Sciatic nerve (tissue), 2 donors: ENCODE results near the gene PRKAG2. TPM values are rescaled to one million over a fixed set of nuclear protein-coding genes. Genes with fewer than 3 reads are reported as not detected.

Experiments used
- ATAC-seq: fragments of 200-7000 bp; cut with Tn5 transposase; one replicate; pipeline ENCODE4 v1.9.1; 2020; ENCODE audit warnings: mild to moderate bottlenecking, moderate library complexity
- DNase-seq: peaks from one replicate; pipeline ENCODE4 v3.0.0-alpha.2; 2020; ENCODE audit warnings: low spot score
- intact Hi-C: fragments of 100-400 bp; cut with DNase I; formaldehyde crosslinking; loops from one replicate; pipeline ENCODE4 v1.14.2; 2022
- total RNA-seq: library from RNA; stranded (reverse); fragmentation: NEBNext Ultra II Directional; extraction: Animal tissue kit (Norgen Biotek cat#: 25700); gene quantifications from one replicate; pipeline ENCODE4 v1.2.1, GENCODE V29; 2021
- donor health status: DM: no; HTN: no; CAD: no.
- donor health status: DM: no; HTN: no; CAD: no.

Gene PRKAG2
- total RNA-seq, 1 donor from 2014 or later, result 31.5 TPM

DNA sequence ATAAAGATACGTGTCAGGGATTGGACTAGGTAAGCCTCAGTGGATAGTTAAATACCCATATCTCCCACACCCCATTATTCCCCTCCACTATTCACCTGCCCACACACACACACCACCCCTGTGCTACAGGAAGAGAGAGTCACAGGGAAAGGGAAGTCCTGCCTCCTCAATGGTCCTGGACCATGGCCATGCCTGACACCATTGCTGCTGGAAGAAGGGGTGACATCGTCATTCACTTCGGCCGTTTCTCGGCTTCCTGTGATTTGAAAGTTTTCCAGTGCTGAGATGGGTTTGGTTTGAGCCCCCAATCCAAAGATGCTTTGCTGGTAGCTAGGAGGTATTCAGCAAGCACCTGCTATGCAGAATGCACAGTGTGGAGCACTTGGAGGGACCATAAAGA lies 18.5 kb downstream of the PRKAG2 start:
- intact Hi-C loops, result no loop called here
- DNase-seq (no peak), ATAC-seq (no peak)

DNA sequence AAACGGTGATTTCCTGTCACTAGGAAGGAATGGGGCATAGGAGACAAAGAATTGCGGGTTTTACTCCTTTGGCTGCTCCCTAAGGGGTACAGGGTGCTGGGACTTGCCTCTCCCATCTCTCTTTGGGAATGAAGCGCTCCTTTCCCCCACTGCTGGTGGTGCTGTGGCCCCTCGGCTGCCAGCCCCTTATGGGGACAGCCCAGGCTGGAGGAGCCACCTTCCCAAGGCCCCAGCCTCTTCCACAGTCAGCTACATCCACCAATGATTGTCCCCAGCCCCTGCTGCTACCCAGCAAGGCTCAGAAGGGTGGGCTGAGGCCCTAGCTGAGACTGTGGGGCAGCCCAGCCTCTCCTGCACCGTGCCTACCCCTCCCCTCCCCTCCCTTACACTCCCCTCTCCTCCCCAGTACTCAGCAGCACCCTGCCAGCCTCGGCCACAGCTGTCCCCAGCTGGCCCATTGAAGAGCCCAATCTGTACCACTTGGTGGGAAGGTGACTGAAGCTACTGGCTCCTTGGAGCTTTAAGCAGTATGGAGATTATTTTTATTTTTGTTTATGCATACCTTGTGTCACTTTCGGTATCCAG lies 19.0 kb downstream of the PRKAG2 start:
- intact Hi-C loops, result no loop called here
- no peak for ATAC-seq
- no peak for DNase-seq

DNA sequence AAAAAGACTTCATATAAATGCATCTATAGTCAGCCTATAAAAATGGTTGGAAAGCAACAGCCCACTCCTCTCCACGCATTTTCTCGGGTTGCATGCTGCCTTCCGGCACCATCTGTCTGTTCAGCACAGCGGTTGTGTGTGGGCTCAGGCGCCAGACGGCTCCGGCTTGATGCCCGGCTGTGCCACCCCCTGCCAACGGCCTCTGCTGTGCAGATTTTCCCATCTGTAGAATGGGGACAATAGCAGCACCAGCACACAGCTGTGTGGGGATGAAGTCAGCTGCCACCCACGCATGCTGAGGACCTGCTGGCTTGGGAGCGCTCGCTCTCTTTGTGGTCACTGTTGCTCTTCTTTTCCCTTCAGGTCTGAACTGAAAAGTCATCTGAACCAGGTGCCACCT lies 19.5 kb downstream of the PRKAG2 start:
- intact Hi-C loops, result no loop called here
- ATAC-seq (no peak), DNase-seq (no peak)

DNA sequence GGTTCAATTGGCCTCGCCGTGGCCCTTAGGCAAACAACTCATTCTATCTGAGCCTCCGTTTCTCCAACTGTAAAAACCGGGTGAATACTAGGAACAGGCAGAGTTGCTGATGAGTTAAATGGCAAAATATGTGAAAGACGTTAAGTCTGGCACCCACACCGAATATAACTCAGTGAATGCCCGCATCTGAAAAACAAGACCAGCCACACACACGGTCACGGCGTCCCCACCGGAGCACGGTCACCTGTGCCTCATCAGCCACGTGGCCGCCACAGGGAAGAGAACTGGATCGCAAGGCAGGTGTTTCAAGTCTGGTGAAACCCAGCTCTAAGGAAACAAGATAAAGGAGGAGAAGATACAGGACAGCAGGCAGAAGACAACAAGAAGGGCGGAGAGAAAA lies 20.4 kb downstream of the PRKAG2 start:
- ATAC-seq (no peak), DNase-seq (no peak)
- intact Hi-C loops, result no loop called here

DNA sequence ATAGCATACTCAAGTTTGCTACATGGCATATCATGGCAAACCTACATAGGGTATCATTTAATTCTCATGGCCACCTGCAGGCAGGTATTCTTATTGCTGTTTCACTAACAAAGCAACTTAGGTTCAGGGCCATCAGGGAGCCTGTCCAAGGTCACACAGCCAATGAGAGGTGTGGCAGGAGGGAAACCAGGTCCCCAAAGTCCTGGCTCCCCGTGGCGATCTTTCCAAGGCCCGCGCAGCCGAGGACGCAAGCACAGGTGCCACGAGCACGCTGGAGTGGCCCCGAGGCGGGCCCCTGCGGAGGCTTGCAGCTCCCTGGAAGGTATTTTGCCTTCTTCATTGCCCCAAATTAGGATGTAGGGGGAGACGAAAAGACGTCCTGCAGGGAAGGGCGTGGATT lies 20.8 kb downstream of the PRKAG2 start:
- intact Hi-C loops, result no loop called here
- no peak for DNase-seq
- ATAC-seq, result no peak

DNA sequence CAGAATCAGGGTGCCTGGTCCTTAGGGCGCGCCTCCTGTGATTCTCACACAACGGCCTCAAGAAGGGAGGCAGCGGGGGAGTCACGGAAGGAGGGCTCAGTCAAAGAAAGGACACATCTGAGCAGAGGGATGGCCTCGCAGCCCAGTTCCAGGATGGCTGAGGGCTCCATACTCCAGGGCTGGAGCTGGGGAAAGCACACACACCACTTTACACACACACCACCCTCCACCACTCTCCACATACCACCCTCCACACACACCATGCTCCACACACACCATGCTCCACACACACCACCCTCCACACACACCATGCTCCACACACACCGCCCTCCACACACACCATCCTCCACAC lies 22.2 kb downstream of the PRKAG2 start:
- intact Hi-C loops, result no loop called here
- ATAC-seq (no peak), DNase-seq (no peak)

DNA sequence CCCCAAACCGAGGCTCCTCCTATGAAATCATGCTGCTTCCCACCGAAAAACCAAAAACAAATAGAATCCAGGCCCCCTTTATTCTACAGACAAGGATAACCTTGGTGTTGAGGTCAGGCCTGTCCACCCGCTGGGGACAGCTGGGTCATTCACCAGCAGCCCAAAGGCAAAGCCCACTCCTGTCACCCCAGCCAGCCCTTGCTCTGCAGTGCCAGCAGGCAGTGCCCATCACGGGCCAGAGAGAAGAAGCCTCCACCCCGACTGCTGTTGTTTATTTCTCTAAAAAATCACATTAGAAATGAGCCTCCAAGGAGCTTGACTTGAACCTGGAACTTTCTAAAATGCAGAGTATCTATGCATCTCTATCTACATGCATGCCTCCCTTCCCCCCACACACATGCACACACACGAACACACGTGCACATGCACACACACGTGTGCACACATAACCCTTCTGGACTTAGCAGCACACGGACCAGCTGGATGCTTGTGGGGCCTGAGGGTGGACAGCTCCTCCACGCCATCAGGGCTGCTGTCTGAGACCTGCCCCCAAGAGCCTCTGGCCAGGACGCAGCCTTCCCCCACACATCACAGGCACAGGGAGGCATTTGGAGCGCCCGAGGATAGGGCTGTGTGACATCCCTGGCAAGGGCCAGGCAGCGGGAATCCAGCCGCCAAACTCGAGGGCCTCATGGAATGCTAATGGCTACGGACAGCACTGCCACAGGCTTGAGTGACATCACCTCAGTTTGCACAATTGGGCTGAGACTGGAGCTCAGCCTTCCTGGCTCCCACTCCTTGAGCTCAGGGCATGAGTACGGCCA lies 22.8 kb downstream of the PRKAG2 start:
- DNase-seq (no peak), ATAC-seq (peak; percentile 60)
- intact Hi-C loops, result no loop called here

DNA sequence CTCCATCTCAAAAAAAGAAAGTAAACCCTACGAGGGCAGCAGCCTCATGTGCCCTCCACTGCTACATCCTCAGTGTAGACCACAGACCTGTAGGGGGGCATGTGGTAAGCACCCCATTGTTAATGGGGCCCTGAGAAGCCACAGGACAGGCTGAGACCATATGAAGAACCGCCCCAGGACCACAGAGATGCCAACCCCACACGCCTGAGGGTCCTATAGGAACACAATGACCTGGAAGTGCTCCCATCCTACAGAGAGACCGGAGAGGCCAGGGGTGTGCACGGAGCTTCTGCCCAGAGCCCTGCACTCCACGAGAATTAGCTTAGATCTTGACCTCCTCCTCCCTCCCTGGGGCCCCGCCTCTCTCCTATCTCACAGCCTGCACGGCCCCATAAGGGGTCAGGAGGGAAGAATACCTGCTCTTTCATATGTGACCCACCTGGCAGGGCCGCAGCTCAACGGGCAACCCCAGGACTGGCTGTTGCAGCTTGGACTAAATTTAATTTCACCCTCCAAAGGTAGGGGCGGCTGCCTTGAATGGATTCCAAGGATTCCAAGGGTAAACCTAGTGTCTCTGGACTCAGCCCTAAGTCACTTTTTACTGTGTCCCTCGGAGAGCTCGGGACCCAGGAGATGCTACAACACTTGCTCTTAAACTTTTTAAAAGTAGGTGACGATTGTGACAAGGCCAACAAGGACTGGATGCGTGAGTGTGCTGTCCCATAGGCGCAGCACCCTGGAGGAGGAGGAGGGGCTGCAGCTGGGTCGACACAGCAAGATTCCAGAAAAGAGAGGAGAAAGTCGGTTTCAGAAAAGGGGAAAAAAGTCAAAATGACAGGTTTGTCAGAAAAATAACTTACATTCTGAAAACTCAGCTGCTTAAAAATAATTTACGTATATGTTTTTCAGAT lies 24.2 kb downstream of the PRKAG2 start:
- intact Hi-C loops, result no loop called here
- ATAC-seq, result no peak
- DNase-seq, result no peak

DNA sequence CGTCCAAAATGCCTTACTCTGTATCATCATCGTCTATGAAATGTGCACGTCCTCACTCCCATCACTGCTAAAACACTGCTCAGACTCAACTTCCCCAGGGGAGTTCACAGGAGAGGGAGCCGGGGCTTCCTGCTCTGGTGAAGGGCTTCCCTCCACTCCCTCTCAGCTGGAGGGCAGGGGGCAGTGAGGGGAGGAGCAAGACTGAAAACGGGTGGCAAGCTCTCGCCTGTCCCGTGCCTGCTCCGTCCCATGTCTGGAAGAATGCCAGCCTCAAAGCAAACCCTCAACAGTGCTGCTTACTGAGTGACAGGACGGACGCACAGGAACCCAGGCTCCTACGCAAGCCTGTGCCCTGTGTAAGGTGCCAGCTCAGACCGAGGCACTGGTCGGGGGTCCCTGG lies 25.1 kb downstream of the PRKAG2 start:
- ATAC-seq (peak; percentile 65), DNase-seq (no peak)
- intact Hi-C loops, result no loop called here

DNA sequence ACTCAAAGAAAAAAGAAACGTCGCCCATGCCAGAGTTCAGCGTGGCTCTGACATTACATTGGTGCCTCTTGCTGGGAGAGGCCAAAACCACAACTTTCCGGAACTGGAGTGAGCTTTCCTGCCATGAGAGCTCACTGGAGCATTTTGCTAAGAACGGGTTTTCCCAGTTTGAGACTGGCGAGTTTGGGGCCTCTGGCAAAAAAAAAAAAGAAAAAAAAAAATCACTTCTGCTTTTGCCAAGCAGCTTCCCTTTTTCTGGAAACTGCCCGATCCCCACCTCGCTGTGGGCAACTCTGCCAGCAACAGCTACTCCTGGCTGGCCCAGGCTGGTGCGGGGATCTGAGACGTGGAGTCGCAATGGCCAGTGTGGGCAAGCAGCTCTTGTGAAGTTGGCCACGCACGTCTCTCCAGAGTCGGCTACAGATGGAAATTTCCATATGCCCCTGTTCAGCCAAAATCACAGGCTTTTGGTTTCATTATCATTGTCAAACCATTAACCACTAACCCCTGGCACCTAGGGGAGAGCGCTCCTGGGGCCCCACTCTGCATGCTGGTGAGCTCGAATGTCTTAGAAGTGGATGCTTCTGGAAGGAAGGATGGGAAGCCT lies 25.7 kb downstream of the PRKAG2 start:
- intact Hi-C loops, result no loop called here
- peak; percentile 67 for ATAC-seq
- DNase-seq, result no peak

DNA sequence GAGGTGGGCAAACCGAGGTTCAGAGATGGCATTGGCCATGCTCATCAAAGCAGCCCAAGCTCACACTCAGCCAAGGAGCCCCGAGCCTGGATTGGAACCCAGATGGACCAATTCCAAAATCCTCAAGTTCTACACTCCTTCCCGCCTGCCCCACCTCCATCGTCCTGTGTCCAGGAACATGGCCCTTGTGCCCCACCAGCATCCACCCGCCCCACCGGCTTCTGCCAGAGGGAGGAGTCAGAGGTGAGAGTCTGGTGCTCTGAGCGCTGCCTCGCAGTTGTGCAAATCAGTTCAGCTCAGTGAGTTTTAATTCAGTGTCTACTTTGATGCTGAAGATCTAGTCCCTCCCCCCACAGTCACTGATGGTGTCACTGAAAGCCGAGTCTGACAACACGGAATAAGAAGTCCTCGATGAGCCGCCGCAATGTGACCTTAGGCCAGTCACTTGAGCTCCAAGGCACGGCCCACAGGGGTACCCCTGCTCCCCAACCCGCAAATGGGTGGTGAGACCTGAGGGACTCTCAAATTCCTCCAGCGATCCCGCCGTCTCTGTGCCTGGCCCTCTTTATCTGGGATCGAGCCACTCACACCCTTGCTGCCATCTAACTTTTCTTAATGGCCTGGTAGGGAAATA lies 26.3 kb downstream of the PRKAG2 start:
- no peak for ATAC-seq
- no peak for DNase-seq
- intact Hi-C loops, result no loop called here

DNA sequence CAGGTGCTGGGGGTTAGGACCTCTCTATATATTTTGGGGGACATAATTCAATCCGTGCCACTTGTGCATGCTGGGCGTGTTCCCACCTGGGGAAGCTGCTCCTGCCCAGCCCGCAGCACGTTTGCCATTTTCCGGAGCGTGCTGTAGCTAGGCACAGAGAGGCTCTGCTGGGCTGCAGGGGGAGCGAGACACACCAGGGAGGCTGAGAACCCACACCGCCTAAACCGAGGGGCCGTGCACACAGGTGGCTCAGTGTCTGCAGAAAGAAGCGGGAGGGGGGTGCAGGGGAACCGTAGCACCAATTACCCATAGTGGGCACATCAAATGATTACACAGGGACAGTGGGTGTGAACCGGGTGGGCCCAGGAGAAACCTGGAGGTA lies 27.0 kb downstream of the PRKAG2 start:
- no peak for ATAC-seq
- intact Hi-C loops, result no loop called here
- no peak for DNase-seq

DNA sequence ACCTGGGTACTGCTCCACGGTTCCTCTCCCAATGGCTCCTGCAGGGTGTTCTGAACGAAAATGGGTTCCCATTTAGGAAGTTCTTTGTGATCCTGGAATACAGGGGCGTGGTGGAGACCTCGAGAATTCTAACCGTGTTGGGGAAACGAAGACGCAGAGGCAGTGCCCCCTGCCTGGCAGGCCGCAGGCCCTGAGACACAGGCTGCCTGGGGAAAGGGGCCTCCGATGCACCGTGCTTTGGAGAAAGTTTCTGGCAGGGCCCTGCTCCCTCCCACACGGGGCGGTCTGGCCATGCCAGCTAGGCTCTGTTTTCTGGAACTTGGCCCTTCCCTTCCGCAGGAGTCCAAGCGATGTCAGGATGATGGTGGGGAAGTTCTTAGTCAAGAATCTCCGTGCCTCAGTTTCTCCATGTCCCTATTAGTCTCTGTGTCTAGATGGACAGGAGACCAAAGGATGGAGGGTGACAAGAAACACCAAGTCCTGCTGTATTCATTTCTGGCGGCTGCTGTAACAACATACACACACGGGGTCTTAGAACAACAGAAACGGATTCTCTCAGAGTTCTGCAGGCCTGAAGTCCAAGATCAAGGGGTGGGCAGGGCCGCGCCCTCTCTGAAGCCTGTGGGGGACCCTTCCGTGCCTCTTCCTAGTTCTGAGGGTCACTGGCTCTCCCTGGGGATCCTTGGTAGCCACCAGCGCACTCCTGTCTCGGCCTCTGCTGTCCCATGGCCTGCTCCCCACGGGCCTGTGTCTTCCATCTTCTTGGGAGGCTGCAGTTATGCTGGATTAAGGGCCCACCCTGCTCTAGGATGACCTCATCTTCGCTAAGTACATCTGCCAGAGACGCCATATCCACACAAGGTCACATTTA lies 27.7 kb downstream of the PRKAG2 start:
- DNase-seq, result no peak
- intact Hi-C loops, result no loop called here
- no peak for ATAC-seq

DNA sequence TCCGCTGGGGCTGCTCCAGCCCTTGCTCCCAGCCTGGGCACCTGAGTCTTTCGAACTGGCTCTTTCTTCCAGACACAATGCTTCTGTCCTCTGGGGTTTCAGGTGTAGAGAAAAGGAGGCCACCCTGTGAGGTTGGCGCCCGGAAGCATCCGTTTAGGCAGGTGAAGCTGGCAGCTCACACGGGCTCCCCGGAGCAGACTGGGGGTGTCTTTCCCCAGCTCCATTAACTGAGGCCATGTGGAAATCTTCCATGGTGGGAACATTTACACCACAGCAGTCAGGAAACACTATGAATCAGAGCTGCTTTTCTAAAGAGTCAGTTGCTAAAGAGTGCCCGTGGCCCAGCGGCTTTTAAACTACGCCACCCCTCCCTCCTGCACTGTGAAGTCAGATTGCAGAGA lies 29.2 kb downstream of the PRKAG2 start:
- DNase-seq, result no peak
- no peak for ATAC-seq
- intact Hi-C loops, result no loop called here

DNA sequence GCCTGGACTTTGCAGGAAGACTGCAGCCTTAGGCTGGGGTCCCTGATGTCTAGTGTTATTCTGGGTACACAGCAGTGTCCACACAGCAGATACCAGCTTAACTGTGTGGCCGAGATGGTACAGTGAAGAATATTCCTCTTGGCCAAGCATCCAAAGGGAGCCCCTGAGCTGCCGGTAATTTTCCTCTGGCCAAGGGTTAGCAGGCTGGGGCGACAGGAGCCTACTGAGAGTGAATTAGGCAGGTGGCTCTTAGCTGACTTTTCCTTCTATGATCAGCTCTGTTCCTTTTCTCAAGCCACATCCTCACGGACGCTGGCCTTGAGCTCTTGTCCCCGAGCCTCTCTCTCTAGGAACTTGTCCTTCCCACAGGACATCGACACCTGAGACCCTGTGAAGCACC lies 29.8 kb downstream of the PRKAG2 start:
- intact Hi-C loops, result no loop called here
- DNase-seq, result no peak
- no peak for ATAC-seq

DNA sequence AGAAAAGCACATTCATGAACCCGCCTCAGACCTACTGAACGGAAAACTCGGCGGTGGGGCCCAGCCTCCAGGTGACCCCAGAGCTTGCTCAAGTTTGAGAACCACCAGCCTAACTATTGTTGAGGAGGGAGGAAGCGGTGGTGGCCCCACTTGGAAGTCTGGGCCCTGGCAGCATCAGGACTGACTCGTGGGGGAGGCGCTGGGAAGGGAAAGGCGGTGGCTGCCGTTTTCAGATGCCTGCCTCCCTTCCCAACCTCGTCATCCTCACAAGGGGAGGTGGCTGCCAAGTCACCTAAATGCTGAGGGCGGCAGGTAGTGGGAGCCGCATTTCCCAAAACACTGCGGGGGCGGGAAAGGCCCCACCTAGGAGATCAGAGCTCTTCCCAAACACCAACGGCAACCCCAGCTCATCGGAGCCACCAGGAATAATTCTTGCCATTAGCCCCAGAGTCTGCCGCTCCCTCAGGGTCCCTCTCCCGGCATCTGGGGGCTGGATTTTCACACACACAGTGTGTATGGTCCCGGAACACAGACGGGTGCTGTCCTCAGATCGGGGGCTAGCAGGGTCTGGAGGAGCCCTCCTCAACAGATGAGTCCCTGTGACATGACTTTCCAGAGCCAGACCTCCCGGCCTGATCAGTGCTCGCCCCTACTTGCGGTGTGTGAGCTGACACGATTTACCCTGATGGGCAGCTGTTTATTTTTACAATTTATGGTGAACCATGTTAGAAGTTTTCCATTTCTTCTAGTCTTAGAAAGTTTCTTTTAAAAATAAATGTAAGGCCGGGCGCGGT lies 31.3 kb downstream of the PRKAG2 start:
- DNase-seq (no peak), ATAC-seq (no peak)
- intact Hi-C loops, result no loop called here

DNA sequence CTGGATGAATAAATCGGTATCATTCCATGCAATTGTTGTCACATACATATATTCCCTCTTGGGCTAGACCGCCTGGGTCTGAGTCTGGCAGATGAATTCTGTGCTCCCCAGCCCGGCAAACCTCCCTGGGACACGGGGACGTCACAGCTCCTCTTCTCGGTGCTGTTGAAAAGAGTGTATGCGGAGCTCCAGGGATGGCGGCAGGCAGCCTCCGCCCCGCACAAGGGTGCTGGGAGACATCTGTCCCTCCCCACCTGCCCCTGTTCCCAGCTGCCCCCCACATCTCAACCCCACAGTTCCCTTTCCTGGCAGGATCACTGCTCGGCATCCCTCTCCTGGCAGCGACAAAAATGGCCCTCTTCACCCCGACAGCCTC lies 32.1 kb downstream of the PRKAG2 start:
- ATAC-seq, result no peak
- intact Hi-C loops, result no loop called here
- DNase-seq, result no peak
